H1 (cell line): ENCODE measurements around the gene MAP4K4. TPM values are rescaled to one million over a fixed set of nuclear protein-coding genes. Genes with fewer than 3 reads are reported as not detected.

Experiments
- KDM1A ChIP-seq: fragments of 200-600, 300-600 bp; sonication (generic); IDR thresholded peaks from 2 replicates; pipeline ENCODE4 v1.7.1; 2016; ENCODE audit warnings: mild to moderate bottlenecking, low read length, borderline replicate concordance
- KDM4A ChIP-seq: IDR thresholded peaks from one replicate; pipeline ENCODE4 v1.7.1; 2012; ENCODE audit warnings: low read depth, mild to moderate bottlenecking, moderate library complexity, low read length, inconsistent platforms; ENCODE audit not compliant: severe bottlenecking
- PHF8 ChIP-seq: fragments of 200-600 bp; sonication (generic); conservative IDR thresholded peaks from 2 replicates; pipeline ENCODE4 v1.7.1; 2012; ENCODE audit warnings: low read depth, mild to moderate bottlenecking, inconsistent platforms, low read length, moderate library complexity
- polyA plus RNA-seq, 7 experiments: library from polyadenylated mRNA; depleted of rRNA in 3 of 7; stranded (reverse) in 5 of 7; unstranded in 2 of 7; fragments of >200 nt in 5 of 7; fragments of 200-250 nt in 2 of 7; gene quantifications; 1 replicate in 5 of 7; 2 replicates in 1 of 7; 4 replicates in 1 of 7; pipeline versions ENCODE4 v1.2.1 to v1.2.3, GENCODE V29; 2011 to 2013; ENCODE audit warnings: missing spikeins in 2 of 7, mixed read lengths in 2 of 7
- total RNA-seq: library from RNA; stranded (reverse); fragmentation: NEBNext Ultra II Directional; extraction: Animal tissue kit (Norgen Biotek cat#: 25700); gene quantifications from 2 replicates; pipeline ENCODE4 v1.2.1, GENCODE V29; 2021

Gene MAP4K4
- total and polyA plus RNA-seq, 2 of the 8 experiments (the other 6 are each of a cell fraction or from before 2014, with no cell fraction given) = 53.2 to 138 TPM

GRCh38 chr2:101854877-101855276 is 157.4 kb downstream of the MAP4K4 start (continued):
- TF ChIP-seq KDM4A = no peak
- TF ChIP-seq KDM1A = no peak
- TF ChIP-seq PHF8 = no peak
